Cardiac fibroblast (primary cell): ENCODE measurements around the gene KCP.

ENCODE experiments used
- DNase-seq, 2 donors: peaks; one replicate each; pipeline versions ENCODE4 v3.0.0 to v3.0.0-alpha.2; 2010; ENCODE audit warnings: low read depth in 2 of 2
- H3K4me3 ChIP-seq, 2 donors: replicated peaks in 1 of 2; 1 replicate in 1 of 2; 2 replicates in 1 of 2; pipeline ENCODE4 v1.5.1; 2011; ENCODE audit warnings: low read depth in 2 of 2, low read length in 2 of 2, mild to moderate bottlenecking in 2 of 2, moderate library complexity in 1 of 2
- CTCF ChIP-seq: IDR thresholded peaks from one replicate; pipeline ENCODE4 v1.5.1; 2011; ENCODE audit warnings: low read depth, mild to moderate bottlenecking, low read length, inconsistent platforms

KCP gene

GRCh38 chr7:128904381-128905197 is 5.9 kb downstream of the KCP start:
- peak; percentile 69 to 70 for DNase-seq
- H3K4me3 ChIP-seq = no peak overlapping the region
- peak; percentile 64 for TF ChIP-seq CTCF

DNA sequence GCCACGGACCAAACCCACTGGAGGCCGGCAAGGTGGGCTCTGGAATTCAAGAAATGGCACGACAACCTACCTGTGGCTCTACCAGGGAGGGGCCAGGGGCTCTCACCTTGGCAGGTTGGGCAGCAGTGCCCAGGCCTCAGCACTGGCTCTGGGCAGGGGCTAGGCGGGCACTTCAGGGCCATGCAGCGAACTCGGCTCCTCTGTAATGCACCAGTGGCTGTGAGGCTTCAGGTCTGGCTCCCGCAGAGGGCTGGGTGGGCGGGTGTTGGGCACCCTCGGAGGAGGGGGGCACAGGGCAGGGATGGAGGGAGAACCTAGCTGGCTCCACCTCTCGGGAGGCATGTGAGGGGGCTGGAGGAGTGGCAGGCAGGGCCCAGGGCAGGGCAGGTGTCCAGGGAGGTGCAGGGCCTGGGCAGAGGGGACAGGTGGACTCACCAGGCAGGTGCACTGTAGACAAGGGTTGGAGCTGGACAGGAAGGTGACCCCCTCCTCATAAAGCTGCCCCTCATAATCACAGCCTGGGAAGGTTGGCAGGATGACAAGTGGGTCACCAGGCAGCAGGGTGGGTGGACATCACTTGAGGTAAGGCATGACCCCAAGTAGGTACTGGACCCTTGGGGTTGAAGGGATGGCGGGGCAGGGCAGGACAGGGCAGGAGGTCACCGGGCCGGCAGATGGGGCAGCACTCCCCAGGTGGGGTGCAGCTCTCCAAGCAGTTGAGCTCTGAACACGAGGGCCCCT is 6.7 kb downstream of the KCP start:
- DNase-seq = no peak
- no peak overlapping the region for H3K4me3 ChIP-seq
- TF ChIP-seq CTCF = no peak

DNA sequence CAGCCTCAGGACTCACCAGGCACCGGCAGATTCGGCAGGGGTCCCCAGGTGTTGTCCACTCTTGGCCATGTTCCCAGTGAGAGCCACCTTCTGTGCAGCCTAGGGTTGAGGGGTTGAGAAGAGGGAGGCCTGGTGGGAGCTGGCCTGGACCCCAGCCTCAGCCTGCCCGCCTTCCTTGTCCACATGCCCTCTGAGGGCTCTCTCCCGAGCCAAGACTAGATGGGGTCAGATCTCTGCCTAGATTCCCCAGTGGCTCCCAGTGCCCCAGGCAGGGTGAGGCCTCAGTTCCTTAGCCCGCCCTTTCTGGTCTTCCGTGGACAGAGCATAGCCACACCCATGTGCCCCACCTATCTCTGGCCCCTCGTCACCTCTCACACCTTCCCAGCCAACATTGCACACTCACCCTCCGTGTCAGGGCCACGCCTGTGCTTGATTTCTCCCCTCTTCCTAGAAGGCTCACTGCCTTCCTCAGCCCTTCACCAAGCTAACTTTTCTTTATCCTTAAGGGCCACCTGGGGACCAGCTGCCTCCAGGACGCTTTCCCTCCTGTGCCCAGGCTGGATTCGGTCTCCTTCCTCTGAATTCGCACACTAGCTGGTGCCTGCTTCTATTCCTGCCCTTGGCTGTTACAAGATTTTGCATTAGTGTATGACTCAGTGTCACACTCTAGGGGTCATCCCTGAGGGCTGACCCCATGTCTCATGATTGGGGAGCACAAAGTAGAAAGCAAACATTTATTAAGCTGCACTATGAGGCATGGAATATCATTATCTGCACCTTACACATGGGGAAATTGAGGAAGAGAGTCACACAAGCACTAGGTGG is 7.5 kb downstream of the KCP start:
- no peak for TF ChIP-seq CTCF
- DNase-seq = peak; percentile 16 to 28
- no peak overlapping the region for H3K4me3 ChIP-seq

- no peak for TF ChIP-seq CTCF
- DNase-seq = no peak
- H3K4me3 ChIP-seq = no peak overlapping the region
Measured at GRCh38 chr7:128900237-128900636, 10.3 kb downstream of the KCP start.

DNA sequence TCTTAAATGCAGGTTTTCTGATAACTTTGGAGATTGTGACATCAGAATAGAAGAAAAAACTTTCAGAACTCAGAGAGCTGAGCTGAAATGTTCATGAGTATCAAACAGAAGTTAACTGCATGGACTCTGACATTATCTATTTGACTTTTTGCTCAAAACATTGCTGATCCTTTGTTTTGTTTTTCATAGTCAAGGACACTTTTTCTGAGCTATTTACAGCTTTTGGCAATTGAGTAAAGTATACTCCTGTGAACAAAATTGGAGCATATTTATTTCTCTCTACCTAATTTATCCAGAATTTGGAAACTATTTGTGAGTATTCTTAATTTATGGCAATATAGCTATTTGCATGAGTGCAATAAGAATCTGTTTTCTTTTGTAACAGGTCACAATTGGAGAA is 11.1 kb downstream of the KCP start:
- DNase-seq = no peak
- no peak for TF ChIP-seq CTCF

GRCh38 chr7:128895320-128895719 is 15.2 kb downstream of the KCP start:
- no peak overlapping the region for H3K4me3 ChIP-seq
- no peak for TF ChIP-seq CTCF
- DNase-seq = no peak

More for the DNA sequence above, 11.1 kb downstream of the KCP start:
- no peak overlapping the region for H3K4me3 ChIP-seq
